Subcutaneous abdominal adipose tissue (tissue), 5 donors: ENCODE data around the gene CD37.
"Not testable (repeated sequence)": the region's sequence is repeated elsewhere in the genome, so short reads cannot be mapped to it uniquely, and the experiment has no call there.

ENCODE experiments used
- H3K27ac ChIP-seq: one replicate; pipeline ENCODE4 v1.7.0; 2013; ENCODE audit warnings: low read depth, mild to moderate bottlenecking, inconsistent platforms, low read length, moderate library complexity
- H3K27me3 ChIP-seq, 5 donors: one replicate each; pipeline ENCODE4 v1.7.0; 2013; ENCODE audit warnings: low read length in 5 of 5, inconsistent platforms in 1 of 5; ENCODE audit not compliant: control insufficient read depth in 5 of 5, insufficient read depth in 4 of 5
- H3K36me3 ChIP-seq, 5 donors: one replicate each; pipeline ENCODE4 v1.7.0; 2013; ENCODE audit warnings: low read length in 5 of 5; ENCODE audit not compliant: control insufficient read depth in 5 of 5, insufficient read depth in 5 of 5
- H3K4me1 ChIP-seq, 5 donors: one replicate each; pipeline ENCODE4 v1.7.0; 2013; ENCODE audit warnings: low read length in 5 of 5, mild to moderate bottlenecking in 3 of 5, moderate library complexity in 1 of 5; ENCODE audit not compliant: control insufficient read depth in 5 of 5, insufficient read depth in 5 of 5
- H3K4me3 ChIP-seq, 5 donors: one replicate each; pipeline ENCODE4 v1.7.0; 2013; ENCODE audit warnings: low read length in 5 of 5, low read depth in 1 of 5
- H3K9ac ChIP-seq, 5 donors: one replicate each; pipeline ENCODE4 v1.7.0; 2013; ENCODE audit warnings: low read length in 5 of 5, mild to moderate bottlenecking in 4 of 5, moderate library complexity in 3 of 5
- H3K9me3 ChIP-seq, 5 donors: one replicate each; pipeline ENCODE4 v1.7.0; 2013; ENCODE audit warnings: low read length in 5 of 5; ENCODE audit not compliant: control insufficient read depth in 5 of 5
- donor health status: healthy.
- donor health status: healthy.
- donor health status: healthy.
- donor health status: healthy.
- donor health status: healthy.

The CD37 gene

GRCh38 chr19:49301165-49301865 lies 33.9 kb upstream of the CD37 start:
- Histone ChIP-seq H3K9me3 (no peaks in the 10 kb centered on the region), H3K4me3 (peak overlapping the region in 4 of 5 donors; percentile 29 to 57 (median 31))

GRCh38 chr19:49301866-49302252 lies 33.3 kb upstream of the CD37 start:
- Histone ChIP-seq H3K36me3 (no peaks in the 10 kb centered on the region), H3K4me3 (no peak overlapping the region), H3K27me3 (no peaks in the 10 kb centered on the region), H3K4me1 (peaks cover 0 to 5% (median 3%) of the 10 kb centered on the region in 5 donors), H3K9ac (no peak overlapping the region), H3K27ac (no peak overlapping the region), H3K9me3 (no peaks in the 10 kb centered on the region)

More at GRCh38 chr19:49301165-49301865, 33.9 kb upstream of the CD37 start:
- Histone ChIP-seq H3K9ac (no peak overlapping the region), H3K27ac (no peak overlapping the region), H3K27me3 (no peaks in the 10 kb centered on the region), H3K36me3 (no peaks in the 10 kb centered on the region), H3K4me1 (peaks cover 0 to 5% (median 3%) of the 10 kb centered on the region in 5 donors)

GRCh38 chr19:49306734-49307133 lies 28.5 kb upstream of the CD37 start:
- H3K4me1 ChIP-seq, H3K4me3 ChIP-seq, H3K9me3 ChIP-seq, H3K9ac ChIP-seq, H3K27me3 ChIP-seq, H3K27ac ChIP-seq: not testable (repeated sequence)
- peaks cover 0 to 13% (median 10%) of the 10 kb centered on the region in 5 donors for H3K36me3 ChIP-seq

GRCh38 chr19:49309087-49309486 lies 26.1 kb upstream of the CD37 start:
- no peaks in the 10 kb centered on the region for H3K4me1 ChIP-seq
- H3K9me3 ChIP-seq = no peaks in the 10 kb centered on the region
- H3K27ac ChIP-seq = no peak overlapping the region
- H3K4me3 ChIP-seq = no peak overlapping the region
- peaks cover 0 to 13% (median 10%) of the 10 kb centered on the region in 5 donors for H3K36me3 ChIP-seq
- no peak overlapping the region for H3K9ac ChIP-seq
- H3K27me3 ChIP-seq = no peaks in the 10 kb centered on the region

GRCh38 chr19:49315111-49315510 lies 20.1 kb upstream of the CD37 start:
- Histone ChIP-seq H3K36me3 (peaks cover 0 to 12% (median 10%) of the 10 kb centered on the region in 5 donors), H3K27ac (no peak overlapping the region), H3K27me3 (no peaks in the 10 kb centered on the region), H3K9ac (no peak overlapping the region), H3K4me3 (no peak overlapping the region), H3K4me1 (no peaks in the 10 kb centered on the region), H3K9me3 (peaks cover 2 to 9% (median 4%) of the 10 kb centered on the region in 5 donors)

- H3K9ac ChIP-seq = no peak overlapping the region
- H3K27ac ChIP-seq = no peak overlapping the region
- H3K4me1 ChIP-seq = no peaks in the 10 kb centered on the region
- H3K27me3 ChIP-seq = no peaks in the 10 kb centered on the region
- H3K36me3 ChIP-seq = peaks cover 0 to 1% (median 0%) of the 10 kb centered on the region in 5 donors
- no peak overlapping the region for H3K4me3 ChIP-seq
- H3K9me3 ChIP-seq = peaks cover 2 to 9% (median 4%) of the 10 kb centered on the region in 5 donors
Observed at GRCh38 chr19:49316284-49316683, 18.9 kb upstream of the CD37 start.

GRCh38 chr19:49318296-49318695 lies 16.9 kb upstream of the CD37 start:
- Histone ChIP-seq H3K9me3 (peaks cover 2 to 10% (median 6%) of the 10 kb centered on the region in 5 donors), H3K9ac (no peak overlapping the region), H3K27ac (no peak overlapping the region), H3K36me3 (no peaks in the 10 kb centered on the region), H3K4me1 (no peaks in the 10 kb centered on the region), H3K27me3 (no peaks in the 10 kb centered on the region), H3K4me3 (no peak overlapping the region)

GRCh38 chr19:49324801-49325576 lies 10.2 kb upstream of the CD37 start, which contains the start of gene SLC6A16:
Gene SLC6A16 (minus strand): TSS chr19:49325191. CDS start chr19:49311347, 13,844 bp downstream.
- Histone ChIP-seq H3K9me3 (peaks cover 0 to 11% (median 0%) of the 10 kb centered on the region in 5 donors), H3K27ac (no peak within 1 kb of the TSS), H3K9ac (no peak within 1 kb of the TSS), H3K36me3 (peaks cover 0 to under 1% (median 0%) of the 10 kb centered on the region in 5 donors), H3K27me3 (no peaks in the 10 kb centered on the region), H3K4me3 (no peak within 1 kb of the TSS), H3K4me1 (no peaks in the 10 kb centered on the region)

- not testable (repeated sequence) for H3K27ac ChIP-seq, H3K36me3 ChIP-seq, H3K9ac ChIP-seq, H3K4me1 ChIP-seq, H3K9me3 ChIP-seq, H3K27me3 ChIP-seq, H3K4me3 ChIP-seq
Observed at GRCh38 chr19:49325756-49326155, 9.4 kb upstream of the CD37 start.

- no peak overlapping the region for H3K27ac ChIP-seq
- H3K9ac ChIP-seq = no peak overlapping the region
- no peaks in the 10 kb centered on the region for H3K4me1 ChIP-seq
- no peak overlapping the region for H3K4me3 ChIP-seq
- H3K9me3 ChIP-seq = peaks cover 0 to 9% (median 0%) of the 10 kb centered on the region in 5 donors
- no peaks in the 10 kb centered on the region for H3K27me3 ChIP-seq
- H3K36me3 ChIP-seq = peaks cover 0 to 5% (median 0%) of the 10 kb centered on the region in 5 donors
Observed at GRCh38 chr19:49326165-49326704, 9.0 kb upstream of the CD37 start.
